ENCODE data around the gene COL5A1. TPM values are rescaled to one million over a fixed set of nuclear protein-coding genes. Genes with fewer than 3 reads are reported as not detected.

Gene COL5A1
- total RNA-seq, 1 donor from 2014 or later, result 28.9 TPM

DNA sequence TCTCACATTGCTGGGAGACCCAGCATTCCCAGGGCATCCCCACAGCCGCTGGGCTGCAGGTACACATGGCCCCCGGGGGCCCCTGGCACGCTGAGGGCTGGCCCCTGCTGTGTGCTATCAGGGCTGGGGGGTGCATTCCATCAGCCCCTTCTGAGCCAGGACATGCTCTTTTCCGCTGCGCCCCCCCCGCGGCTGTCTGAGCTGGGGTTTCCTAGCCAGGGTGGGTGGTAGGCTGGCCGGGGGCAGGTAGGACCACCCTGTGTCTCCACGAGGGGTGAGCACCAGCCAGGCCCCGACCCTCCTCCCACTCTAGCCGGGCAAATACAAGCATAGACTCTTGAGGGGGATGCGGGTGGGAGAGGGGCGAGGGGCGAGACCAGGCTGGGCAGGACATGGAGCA is 180.9 kb downstream of the COL5A1 start:
- peaks cover 7% of the 10 kb centered on the region for H3K9me3 Mint-ChIP-seq (ENCODE audit: unreplicated experiment)
- DNase-seq, result no peak
- H3K27ac Mint-ChIP-seq (ENCODE audit: unreplicated experiment), result no peak overlapping the region
- peaks cover 3% of the 10 kb centered on the region for H3K27me3 Mint-ChIP-seq (ENCODE audit: unreplicated experiment)
- H3K4me3 Mint-ChIP-seq (ENCODE audit: unreplicated experiment), result no peak overlapping the region
- H3K36me3 Mint-ChIP-seq (ENCODE audit: unreplicated experiment), result no peaks in the 10 kb centered on the region
- TF ChIP-seq, protein P1, sequence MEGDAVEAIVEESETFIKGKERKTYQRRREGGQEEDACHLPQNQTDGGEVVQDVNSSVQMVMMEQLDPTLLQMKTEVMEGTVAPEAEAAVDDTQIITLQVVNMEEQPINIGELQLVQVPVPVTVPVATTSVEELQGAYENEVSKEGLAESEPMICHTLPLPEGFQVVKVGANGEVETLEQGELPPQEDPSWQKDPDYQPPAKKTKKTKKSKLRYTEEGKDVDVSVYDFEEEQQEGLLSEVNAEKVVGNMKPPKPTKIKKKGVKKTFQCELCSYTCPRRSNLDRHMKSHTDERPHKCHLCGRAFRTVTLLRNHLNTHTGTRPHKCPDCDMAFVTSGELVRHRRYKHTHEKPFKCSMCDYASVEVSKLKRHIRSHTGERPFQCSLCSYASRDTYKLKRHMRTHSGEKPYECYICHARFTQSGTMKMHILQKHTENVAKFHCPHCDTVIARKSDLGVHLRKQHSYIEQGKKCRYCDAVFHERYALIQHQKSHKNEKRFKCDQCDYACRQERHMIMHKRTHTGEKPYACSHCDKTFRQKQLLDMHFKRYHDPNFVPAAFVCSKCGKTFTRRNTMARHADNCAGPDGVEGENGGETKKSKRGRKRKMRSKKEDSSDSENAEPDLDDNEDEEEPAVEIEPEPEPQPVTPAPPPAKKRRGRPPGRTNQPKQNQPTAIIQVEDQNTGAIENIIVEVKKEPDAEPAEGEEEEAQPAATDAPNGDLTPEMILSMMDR (IDR thresholded peaks at IDR 0.05; ENCODE audit: partially characterized antibody, unreplicated experiment), result no peak
- no peaks in the 10 kb centered on the region for H3K4me1 Mint-ChIP-seq (ENCODE audit: low read depth, unreplicated experiment)

DNA sequence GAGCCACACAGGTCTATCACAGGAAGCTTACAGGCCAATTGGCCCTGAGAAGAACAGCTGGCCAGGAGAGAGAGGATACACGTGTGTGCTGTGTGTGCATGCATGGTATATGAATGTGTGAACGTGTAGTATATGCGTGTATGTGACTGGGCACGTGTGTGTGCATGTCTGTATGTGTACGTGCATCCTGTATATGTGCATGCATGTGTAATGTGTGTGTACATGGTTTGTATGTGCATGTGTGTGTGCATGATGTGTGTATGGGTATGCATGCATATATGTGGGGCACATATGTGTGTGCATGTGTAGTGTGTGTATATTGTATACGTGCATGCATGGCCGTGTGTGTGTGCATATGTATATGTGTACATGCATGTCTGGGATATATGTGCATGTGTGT is 182.0 kb downstream of the COL5A1 start:
- no peaks in the 10 kb centered on the region for H3K36me3 Mint-ChIP-seq (ENCODE audit: unreplicated experiment)
- TF ChIP-seq, protein P1 (IDR thresholded peaks at IDR 0.05; ENCODE audit: partially characterized antibody, unreplicated experiment), result no peak
- no peaks in the 10 kb centered on the region for H3K4me1 Mint-ChIP-seq (ENCODE audit: low read depth, unreplicated experiment)
- H3K27me3 Mint-ChIP-seq (ENCODE audit: unreplicated experiment), result peaks cover 5% of the 10 kb centered on the region
- H3K4me3 Mint-ChIP-seq (ENCODE audit: unreplicated experiment), result no peak overlapping the region
- H3K9me3 Mint-ChIP-seq (ENCODE audit: unreplicated experiment), result peaks cover 7% of the 10 kb centered on the region
- H3K27ac Mint-ChIP-seq (ENCODE audit: unreplicated experiment), result no peak overlapping the region
- no peak for DNase-seq

DNA sequence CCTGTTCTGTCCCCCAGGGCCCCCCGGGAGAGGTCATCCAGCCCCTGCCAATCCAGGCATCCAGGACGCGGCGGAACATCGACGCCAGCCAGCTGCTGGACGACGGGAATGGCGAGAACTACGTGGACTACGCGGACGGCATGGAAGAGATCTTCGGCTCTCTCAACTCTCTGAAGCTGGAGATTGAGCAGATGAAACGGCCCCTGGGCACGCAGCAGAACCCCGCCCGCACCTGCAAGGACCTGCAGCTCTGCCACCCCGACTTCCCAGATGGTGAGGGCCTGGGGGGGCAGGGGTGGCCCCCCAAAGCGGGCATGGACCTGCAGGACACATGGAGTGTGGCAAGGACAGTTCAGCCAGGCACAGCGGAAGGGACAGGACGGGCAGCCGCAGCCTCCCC is 183.0 kb downstream of the COL5A1 start:
- Mint-ChIP-seq H3K27me3 (ENCODE audit: unreplicated experiment) (peaks cover 2% of the 10 kb centered on the region), H3K36me3 (ENCODE audit: unreplicated experiment) (no peaks in the 10 kb centered on the region), H3K4me1 (ENCODE audit: low read depth, unreplicated experiment) (no peaks in the 10 kb centered on the region), H3K9me3 (ENCODE audit: unreplicated experiment) (peaks cover 4% of the 10 kb centered on the region), H3K27ac (ENCODE audit: unreplicated experiment) (no peak overlapping the region), H3K4me3 (ENCODE audit: unreplicated experiment) (no peak overlapping the region)
- DNase-seq, result no peak
- TF ChIP-seq, protein P1 (IDR thresholded peaks at IDR 0.05; ENCODE audit: partially characterized antibody, unreplicated experiment), result no peak

DNA sequence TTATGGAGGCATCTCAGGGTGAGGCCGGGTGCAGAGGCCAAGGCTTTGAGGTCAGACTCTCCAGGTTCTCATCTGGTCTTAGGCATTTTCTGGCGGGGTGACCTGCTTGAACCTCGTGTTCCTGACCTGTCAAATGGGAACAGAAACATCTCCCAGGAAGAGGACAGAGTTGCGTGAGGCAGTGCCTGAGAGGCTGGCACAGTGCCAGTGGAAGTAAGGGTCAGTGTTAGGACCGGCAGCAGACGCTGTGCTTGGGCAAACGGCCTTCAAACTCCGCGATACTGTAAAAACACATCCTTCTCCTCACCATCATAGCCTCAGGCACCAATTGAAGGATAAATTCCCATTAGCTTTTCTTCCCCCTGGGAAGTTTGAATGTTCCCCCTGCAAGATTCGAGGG is 183.4 kb downstream of the COL5A1 start:
- Mint-ChIP-seq H3K27ac (ENCODE audit: unreplicated experiment) (no peak overlapping the region), H3K9me3 (ENCODE audit: unreplicated experiment) (peaks cover 3% of the 10 kb centered on the region), H3K27me3 (ENCODE audit: unreplicated experiment) (peaks cover 2% of the 10 kb centered on the region), H3K36me3 (ENCODE audit: unreplicated experiment) (no peaks in the 10 kb centered on the region), H3K4me3 (ENCODE audit: unreplicated experiment) (no peak overlapping the region), H3K4me1 (ENCODE audit: low read depth, unreplicated experiment) (no peaks in the 10 kb centered on the region)
- no peak for DNase-seq
- TF ChIP-seq, protein P1 (IDR thresholded peaks at IDR 0.05; ENCODE audit: partially characterized antibody, unreplicated experiment), result no peak

DNA sequence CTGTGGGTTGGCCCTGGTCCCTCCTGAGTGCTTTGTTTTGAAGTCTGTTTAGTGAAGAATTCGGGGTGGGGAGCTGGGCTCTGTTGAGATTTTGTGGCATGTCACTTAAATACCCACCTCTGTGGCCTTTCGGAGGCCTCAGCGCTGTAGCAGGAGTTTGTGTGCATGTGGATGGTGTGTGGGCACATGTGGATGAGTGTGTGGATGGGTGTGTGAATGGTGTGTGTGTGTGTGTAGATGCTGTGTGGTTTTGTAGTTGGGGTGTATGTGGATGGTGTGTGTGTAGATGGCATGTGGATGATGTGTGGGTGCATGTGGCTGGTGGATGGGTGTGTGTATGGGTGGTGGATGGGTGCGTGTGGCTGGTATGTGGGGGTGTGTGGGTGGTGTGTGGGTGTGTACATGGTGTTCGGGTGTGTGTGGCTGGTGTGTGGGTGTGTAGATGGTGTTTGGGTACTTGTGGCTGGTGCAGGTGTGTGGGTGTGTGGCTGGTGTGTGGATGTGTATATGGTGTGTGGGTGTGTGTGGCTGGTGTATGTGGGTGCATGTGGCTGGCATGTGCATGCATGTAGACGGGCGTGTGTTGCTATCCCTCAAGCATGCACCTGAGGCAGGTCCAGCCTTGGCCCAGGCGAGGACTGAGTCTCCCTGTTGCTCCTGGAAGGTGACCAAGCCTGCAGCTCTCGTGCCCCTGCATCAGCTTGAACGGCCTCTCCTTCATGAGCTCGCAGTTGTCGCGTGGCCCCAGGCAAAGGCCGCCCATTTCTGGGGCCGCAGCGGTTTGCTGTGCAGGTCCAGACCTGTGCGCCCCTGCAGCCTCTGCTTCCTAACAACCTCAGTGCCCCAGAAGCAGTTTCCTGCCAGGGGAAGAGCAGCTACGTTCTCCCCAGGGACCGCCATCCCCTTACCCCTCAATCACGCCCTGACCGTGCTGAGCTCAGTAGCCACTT is 185.0 kb downstream of the COL5A1 start:
- DNase-seq, result no peak
- Mint-ChIP-seq H3K4me1 (ENCODE audit: low read depth, unreplicated experiment) (peaks cover 2% of the 10 kb centered on the region), H3K9me3 (ENCODE audit: unreplicated experiment) (peaks cover 3% of the 10 kb centered on the region), H3K4me3 (ENCODE audit: unreplicated experiment) (no peak overlapping the region), H3K36me3 (ENCODE audit: unreplicated experiment) (no peaks in the 10 kb centered on the region), H3K27me3 (ENCODE audit: unreplicated experiment) (peaks cover 4% of the 10 kb centered on the region), H3K27ac (ENCODE audit: unreplicated experiment) (no peak overlapping the region)
- TF ChIP-seq, protein P1 (IDR thresholded peaks at IDR 0.05; ENCODE audit: partially characterized antibody, unreplicated experiment), result no peak

Data from glutamatergic neuron (in vitro differentiated cells).